CD4-positive, alpha-beta T cell treated with Interleukin-4 for 1 hour (primary cell): ENCODE measurements around the gene CD47.

ENCODE experiments used
- DNase-seq, 2 donors: peaks; one replicate each; pipeline ENCODE4 v3.0.0-alpha.2; 2020 to 2022

CD47 gene

DNA sequence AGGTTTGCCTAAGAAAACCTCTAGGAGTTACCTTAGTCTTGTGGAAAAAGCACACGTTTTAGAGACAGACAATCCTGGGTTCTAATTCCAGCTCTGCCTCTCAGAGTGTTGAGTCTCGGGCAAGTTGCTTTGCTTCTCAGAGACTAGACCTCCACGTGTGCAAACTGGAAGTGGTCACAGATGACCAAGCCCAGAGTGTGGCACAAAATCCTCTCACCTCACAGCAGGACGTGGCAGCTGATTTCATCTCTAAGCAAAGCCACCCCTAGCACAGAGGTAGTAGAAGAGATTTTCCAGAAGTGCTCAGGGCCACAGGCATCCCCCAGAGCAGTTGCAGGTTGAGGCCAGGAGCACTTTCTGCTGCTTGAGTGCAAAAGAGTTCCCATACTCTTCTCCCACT lies 79.2 kb downstream of the CD47 start:
- DNase-seq = no peak

- no peak for DNase-seq
Observed at GRCh38 chr3:108008931-108009639, 81.7 kb downstream of the CD47 start.

GRCh38 chr3:108008106-108008505 lies 82.7 kb downstream of the CD47 start:
- DNase-seq = no peak

DNA sequence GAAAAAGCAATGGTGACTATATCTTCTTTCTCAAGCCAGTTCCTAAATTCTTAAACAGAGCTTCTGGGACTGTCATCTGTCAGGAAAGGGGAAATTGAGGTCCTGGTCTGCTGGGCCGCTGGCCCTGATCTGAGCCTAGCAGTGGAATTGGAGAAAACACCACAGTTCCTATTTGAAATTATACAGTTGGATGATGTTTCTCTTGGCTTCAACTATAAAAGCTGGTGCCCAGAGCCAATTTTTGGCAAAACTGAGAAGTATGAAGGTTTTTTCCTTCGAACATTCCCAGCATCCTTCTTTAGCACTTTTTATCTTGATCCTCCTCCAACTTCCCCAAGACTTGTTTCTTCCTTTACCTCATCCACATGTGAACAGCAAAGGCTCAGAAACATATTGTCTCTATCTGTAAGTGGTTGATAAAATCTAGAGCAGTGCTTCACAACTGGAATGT lies 83.9 kb downstream of the CD47 start:
- no peak for DNase-seq

DNA sequence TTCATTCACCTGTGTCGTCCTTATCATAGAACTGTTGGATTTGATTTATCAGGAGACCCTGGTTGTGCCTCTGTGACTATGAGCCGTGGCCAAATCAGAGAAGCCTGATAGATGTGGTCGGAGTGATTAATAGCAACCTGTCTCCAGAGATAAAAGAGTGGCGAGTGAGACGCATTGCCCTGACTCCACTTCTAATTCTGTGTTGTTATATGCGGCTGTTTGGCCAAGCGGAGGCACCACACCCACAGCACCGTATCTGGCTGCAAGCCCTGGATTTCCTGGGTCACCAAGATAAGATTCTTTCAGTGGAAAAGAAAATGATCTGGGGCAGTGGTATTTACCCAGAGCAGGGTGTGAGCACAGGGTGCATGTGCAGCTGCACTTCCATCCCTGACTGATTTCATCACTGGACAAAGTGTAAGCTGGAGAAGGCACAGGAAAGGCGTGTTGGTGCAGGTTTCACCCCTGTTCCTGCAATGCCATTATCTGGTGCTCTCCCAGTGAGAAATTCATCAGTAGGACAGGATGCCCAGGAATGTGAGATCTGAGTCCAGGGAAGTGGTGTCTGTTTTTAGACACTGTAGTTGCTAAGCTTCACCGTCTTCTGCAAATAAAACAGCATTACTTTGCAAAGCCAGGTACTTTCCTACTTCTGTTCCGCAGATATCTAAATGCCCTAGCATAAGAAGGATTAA lies 84.6 kb downstream of the CD47 start:
- no peak for DNase-seq

GRCh38 chr3:108004647-108005046 lies 86.2 kb downstream of the CD47 start:
- DNase-seq = no peak

DNA sequence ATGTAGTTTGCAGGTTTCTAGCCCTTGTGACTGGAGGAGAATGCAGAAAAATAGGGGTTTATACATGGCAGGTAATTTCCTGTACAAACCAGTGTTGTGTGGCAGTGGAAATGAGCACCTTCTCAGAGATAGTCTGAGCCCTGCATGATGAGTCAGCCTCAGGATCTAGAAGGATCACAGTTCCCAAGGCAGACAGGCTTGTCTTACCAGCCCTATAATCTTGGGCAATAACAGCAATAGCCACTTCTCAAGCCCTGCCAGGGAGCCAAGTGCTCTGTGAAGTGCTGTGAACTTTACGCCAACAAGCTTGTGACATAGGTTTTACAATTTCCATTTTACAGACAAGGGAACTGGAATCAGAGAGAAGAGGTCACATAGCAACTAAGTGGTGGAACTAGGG lies 89.4 kb downstream of the CD47 start:
- no peak for DNase-seq

DNA sequence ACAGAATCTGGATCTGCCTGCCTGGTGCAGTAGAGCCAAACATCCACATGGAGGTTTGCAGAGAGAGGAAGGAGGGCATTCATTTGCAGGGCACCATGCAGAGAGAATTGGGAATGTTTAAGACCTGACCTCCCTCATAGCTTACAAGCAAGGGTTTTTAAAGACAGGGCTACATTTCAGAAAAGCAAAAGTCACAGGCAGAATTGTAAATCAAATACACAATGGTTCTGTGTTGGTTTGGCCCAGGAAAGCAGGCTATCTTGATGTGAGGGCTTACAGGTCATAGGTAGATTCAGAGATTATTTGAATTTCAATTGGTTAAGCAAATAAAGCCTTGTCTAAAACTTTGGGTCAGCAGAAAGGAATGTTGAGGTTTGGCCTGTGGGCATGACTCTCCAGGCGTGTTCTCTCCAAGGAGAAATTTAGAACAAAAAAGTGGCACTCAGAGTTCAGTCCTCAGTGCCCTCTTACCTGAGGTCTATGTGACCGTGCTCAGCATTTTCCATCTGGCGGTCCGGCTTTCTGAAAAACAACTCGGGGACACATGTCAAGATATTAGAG lies 91.5 kb downstream of the CD47 start:
- DNase-seq = no peak

DNA sequence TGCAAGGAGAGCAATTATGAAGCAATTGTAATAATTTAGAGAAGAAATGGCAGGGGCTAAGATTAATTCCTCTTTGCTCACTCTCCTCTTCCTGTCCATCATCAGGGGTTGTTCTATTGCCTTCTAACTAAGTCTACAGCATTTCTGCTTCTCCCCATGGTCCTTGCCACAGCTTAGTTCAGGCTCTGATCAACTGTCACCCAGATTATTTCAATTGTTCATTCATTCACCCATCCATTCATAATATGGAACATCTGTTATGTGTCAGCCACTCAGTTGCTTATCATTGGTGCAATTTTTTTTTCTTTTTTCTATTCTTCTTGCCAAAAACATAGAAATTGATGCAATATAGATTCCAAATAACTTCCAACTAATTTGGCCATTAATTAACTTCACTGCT lies 93.2 kb downstream of the CD47 start:
- DNase-seq = no peak

DNA sequence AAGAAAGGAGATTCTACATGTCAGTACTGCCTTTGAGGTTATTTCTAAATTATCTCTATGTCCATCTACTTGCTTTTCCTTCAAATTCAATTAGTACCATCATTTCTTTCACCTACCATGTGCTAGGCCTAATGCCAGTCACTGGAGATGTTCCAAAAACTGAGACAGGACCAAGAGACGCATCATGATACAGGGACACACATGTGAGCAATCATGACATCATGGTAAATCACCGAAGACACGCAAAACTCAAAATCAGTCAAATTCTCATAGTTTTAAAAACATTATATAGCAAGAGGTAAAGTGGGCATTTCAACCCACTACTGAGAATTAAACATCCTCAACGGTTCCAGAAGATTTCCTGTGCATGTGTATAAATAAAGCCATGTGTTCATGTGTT lies 95.0 kb downstream of the CD47 start:
- no peak for DNase-seq

DNA sequence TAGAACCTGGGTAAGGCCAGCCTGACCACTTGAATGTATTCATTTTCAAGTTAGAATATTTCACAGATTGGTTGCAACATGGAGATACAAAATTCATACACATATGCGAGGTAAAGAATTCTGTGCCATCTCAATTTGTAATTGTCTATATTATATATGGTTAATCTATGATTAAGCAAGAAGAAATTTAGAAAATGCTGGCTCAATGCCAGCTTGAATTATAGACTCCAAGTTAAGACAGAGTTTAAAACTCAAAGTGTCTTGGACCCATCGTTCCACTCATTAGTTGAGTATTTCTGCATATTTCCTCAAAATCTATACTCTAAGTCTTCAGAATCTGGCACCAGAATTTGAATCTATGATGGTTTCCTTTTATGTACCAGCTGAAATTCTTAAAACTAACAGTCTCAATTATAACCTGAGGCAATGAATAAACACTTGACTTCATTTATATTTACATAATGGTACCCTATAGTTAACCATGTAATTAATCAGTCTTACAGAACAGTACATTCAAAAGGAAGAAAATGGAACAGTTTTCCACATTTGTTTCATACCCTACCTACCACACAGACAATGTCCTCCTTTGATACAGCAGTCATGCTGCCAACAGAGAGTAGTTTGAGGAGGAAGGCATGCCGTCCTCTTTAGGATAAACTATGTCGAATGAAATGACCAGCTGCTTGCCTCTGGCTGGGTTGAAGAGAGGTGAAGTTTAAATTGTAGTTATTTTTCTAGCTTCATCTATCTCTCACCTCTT lies 95.7 kb downstream of the CD47 start:
- no peak for DNase-seq

GRCh38 chr3:107994181-107994580 lies 96.7 kb downstream of the CD47 start:
- DNase-seq = no peak

GRCh38 chr3:107993771-107994170 lies 97.1 kb downstream of the CD47 start:
- DNase-seq = no peak
